ENCODE data around the gene STPG1.

DNA sequence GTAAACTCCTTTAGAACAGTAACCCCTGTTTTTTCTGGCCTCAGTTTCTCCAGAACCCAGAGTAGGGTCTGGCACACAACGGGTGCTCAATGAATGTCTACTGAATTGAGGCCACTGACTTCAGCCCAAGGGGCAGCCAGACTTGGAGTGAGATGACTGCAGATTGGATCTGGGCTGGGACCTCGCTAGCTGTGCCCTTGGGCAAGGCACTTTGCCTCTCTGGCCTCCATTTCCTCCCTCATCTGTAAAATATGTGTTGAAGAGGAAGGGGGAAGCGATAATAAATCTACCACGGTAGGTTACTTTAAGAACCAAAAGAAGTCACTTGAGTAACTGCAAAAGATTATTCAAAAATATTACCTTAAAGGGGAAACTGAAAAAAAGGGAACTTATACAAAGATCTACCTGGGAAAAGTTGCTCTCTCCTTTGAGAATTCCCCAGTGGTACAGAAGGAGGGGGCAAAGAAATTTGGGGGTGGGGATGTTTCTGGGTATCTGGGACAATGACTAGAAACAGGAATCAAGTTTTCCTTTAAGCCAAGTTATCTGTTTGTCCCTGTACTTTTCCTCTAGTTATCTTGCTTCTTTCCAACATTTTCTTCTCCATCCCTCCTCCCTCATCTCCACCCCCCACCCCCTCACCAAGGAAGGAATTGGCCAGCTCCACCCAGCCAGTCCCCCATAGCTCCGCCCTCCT lies 94.8 kb downstream of the STPG1 start:
- TF ChIP-seq, protein P1, sequence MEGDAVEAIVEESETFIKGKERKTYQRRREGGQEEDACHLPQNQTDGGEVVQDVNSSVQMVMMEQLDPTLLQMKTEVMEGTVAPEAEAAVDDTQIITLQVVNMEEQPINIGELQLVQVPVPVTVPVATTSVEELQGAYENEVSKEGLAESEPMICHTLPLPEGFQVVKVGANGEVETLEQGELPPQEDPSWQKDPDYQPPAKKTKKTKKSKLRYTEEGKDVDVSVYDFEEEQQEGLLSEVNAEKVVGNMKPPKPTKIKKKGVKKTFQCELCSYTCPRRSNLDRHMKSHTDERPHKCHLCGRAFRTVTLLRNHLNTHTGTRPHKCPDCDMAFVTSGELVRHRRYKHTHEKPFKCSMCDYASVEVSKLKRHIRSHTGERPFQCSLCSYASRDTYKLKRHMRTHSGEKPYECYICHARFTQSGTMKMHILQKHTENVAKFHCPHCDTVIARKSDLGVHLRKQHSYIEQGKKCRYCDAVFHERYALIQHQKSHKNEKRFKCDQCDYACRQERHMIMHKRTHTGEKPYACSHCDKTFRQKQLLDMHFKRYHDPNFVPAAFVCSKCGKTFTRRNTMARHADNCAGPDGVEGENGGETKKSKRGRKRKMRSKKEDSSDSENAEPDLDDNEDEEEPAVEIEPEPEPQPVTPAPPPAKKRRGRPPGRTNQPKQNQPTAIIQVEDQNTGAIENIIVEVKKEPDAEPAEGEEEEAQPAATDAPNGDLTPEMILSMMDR (optimal IDR thresholded peaks at IDR 0.05 in 1 of 3, IDR thresholded peaks at IDR 0.05 in 1 of 3, conservative IDR thresholded peaks at IDR 0.05 in 1 of 3; ENCODE audit: extremely low read depth in 1 of 3, insufficient read depth in 2 of 3, low read length in 3 of 3): no peak
- no peak for TF ChIP-seq EZH2 (IDR thresholded peaks at IDR 0.05; ENCODE audit: low read length)
